GM12872 (cell line): Measurements from ENCODE around the gene STARD3NL.

ENCODE experiments used
- TF ChIP-seq, protein P1 (sequence below): IDR thresholded peaks from 3 replicates; pipeline ENCODE4 v1.5.1; 2011; ENCODE audit warnings: low read depth, mild to moderate bottlenecking, low read length, moderate library complexity; ENCODE audit not compliant: insufficient read depth

The STARD3NL gene, protein sequence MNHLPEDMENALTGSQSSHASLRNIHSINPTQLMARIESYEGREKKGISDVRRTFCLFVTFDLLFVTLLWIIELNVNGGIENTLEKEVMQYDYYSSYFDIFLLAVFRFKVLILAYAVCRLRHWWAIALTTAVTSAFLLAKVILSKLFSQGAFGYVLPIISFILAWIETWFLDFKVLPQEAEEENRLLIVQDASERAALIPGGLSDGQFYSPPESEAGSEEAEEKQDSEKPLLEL

DNA sequence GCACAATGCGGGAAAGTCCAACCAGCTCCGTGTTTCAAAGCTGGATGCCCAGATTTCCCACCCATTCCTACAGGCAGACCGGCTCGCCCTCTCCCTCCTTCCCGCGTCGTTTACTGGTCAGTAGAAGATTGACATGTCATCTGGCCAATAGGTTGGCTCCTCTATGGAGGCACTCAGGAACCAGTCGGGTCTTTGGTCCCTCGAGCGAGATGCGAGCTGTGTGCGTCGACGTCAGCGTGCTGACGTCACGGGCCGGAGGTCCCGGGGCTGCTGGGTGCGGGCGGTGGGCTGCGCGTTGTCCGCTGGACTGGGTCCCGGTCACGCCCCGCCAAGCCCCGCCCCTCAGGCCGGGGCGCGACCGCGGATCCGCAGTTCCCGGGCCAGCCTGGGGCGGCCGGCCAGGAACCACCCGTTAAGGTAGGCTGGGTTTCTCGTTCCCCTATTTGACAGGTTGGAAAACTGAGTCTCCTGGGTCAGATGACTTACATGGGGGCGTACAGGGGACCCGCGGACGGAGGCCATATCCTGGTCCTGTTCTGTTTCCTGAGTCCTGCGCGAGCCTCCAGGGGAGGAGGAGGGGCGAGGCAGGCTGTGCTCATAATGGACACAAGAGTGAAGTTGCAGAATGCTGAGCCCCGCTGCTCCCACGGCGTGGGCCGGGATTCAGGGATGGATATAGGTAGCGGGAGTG, at the start of gene STARD3NL:
TSS of gene STARD3NL (plus strand) at position 242 of the 691 bp plus-strand sequence. CDS start 29,260 bp downstream, outside the sequence.
- TF ChIP-seq, protein P1, sequence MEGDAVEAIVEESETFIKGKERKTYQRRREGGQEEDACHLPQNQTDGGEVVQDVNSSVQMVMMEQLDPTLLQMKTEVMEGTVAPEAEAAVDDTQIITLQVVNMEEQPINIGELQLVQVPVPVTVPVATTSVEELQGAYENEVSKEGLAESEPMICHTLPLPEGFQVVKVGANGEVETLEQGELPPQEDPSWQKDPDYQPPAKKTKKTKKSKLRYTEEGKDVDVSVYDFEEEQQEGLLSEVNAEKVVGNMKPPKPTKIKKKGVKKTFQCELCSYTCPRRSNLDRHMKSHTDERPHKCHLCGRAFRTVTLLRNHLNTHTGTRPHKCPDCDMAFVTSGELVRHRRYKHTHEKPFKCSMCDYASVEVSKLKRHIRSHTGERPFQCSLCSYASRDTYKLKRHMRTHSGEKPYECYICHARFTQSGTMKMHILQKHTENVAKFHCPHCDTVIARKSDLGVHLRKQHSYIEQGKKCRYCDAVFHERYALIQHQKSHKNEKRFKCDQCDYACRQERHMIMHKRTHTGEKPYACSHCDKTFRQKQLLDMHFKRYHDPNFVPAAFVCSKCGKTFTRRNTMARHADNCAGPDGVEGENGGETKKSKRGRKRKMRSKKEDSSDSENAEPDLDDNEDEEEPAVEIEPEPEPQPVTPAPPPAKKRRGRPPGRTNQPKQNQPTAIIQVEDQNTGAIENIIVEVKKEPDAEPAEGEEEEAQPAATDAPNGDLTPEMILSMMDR = 0 out of 3 replicates have a peak, but pooled peaks have one; percentile 2

DNA sequence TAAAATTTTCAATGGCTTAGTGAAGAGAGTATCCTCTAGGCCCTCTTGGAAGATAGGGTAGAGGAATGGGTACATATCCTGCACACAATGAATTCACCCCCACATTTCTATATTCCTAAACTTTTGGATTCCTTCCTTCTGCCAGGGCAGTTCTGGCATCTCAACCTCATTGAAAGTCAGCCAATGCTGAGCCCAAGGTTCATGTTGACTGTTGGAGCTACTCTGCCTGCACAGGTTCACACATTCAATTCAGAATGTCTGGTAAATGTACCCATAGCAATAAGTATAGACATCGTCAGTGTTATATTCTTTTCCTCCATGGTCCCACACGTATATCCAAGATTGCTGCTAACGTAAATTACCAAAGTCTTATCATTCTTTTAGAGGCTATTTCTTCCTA, 48.9 kb upstream of the STARD3NL start:
- TF ChIP-seq, protein P1 = no peak

DNA sequence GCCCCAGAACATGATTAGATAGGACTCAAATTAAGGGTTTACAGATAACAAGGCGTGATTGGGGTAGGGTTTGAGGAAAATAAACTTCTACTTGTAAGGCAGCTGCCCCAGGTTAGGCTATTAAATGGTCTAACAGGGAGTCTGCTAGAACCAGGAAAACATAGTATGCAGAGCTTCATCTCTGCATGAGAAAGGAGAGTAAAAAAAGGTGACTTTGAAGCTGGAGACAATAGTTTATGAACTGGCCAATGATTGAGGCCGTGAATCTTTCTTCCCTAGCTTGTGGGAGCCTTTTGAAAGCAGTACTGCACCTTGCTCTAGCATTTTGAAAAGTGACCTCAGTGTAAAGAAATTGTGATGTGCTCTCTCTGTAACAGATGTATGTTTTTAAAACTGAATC, 48.5 kb upstream of the STARD3NL start:
- TF ChIP-seq, protein P1 = no peak

DNA sequence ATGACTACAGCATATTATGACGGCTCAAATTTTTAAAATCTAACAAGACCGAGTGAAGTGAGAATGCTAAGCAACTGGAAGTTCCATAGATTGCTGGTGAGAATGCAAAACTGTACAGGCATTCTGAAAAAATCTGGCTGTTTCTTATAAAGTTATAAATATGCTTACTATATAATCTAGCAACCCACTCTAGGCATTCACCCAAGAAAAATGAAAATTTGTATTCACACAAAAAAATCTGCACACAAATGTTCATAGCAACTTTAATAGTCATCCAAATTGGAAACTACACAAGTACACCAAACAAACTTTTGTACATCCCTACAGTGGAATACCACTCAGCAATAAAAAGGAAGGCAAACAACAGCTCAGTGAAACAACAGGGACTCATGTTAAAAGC, 39.9 kb upstream of the STARD3NL start:
- TF ChIP-seq, protein P1 = no peak

DNA sequence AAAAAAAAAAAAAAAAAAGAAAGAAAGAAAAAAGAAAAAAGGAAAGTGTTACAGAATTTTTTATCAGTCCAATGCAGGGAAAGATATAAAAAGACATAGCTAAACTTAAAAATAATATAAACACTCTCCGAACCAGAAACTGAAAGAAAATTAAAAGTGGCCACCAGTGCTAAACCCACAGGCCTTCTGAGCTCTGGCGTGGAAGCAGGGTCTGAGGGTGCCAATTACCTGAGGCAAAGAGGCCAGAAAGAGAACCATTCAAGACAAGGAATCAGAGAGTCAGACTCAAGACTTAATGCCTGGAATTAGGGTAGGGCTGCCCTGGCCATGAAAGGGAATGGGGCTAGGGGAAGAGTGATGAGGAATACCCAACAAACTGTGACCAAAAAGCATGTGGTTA, 36.9 kb upstream of the STARD3NL start:
- TF ChIP-seq, protein P1 = no peak

DNA sequence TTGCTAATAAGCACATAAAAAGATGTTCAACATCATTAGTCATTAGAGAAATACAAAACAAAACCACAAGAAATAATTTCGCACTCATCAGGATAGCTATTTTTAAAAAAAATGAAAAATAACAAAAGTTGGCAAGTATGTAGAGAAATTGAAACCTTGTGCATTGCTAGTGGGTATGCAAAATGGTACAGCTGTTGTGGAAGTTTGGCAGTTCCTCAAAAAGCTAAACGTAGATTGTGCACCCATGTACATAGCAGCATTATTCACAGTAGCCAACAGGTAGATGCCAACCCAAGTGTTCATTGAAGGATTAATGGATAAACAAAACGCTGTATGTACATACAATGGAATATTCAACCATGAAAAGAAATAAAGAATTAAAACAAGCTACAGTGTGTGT, 35.3 kb upstream of the STARD3NL start:
- TF ChIP-seq, protein P1 = no peak

DNA sequence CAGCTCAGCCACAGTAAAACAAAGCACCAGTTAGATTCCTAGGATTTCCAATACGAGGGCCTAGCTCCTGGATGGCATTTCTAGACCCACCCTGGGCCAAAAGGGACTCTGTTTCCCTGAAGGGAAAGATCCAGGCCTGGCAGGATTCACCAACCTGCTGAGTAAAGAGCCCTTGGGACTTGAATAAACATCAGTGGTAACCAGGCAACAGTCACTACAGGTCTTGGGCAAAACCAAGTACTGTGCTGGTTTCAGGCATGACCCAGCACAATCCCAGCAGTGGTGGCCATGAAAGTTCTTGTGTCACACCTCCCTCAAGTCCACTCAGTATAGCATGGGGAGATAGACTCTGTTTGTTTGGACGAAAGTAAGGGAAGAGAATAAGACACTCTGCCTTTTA, 31.0 kb upstream of the STARD3NL start:
- TF ChIP-seq, protein P1 = no peak
